NCI-H1092 (cell line): ENCODE results near the gene PHYKPL.

Experiments used
- DNase-seq: peaks from one replicate; lab custom pipeline; 2025; lab: John Stamatoyannopoulos, UW

The PHYKPL gene

GRCh38 chr5:178232124-178232919 lies at the start of gene PHYKPL:
TSS of gene PHYKPL (minus strand) at chr5:178232802. CDS start at chr5:178232550, 252 bp downstream.
- DNase-seq = peak; percentile 32

- DNase-seq = no peak
These were observed 49.8 kb upstream of the PHYKPL start for GRCh38 chr5:178282391-178282790.

GRCh38 chr5:178281331-178281730 lies 48.7 kb upstream of the PHYKPL start:
- DNase-seq = no peak

GRCh38 chr5:178280631-178281030 lies 48.0 kb upstream of the PHYKPL start:
- no peak for DNase-seq

- DNase-seq = peak; percentile 50
These were observed 47.3 kb upstream of the PHYKPL start for GRCh38 chr5:178279723-178280438.

GRCh38 chr5:178279026-178279722 lies 46.6 kb upstream of the PHYKPL start:
- no peak for DNase-seq

GRCh38 chr5:178278358-178279023 lies 45.9 kb upstream of the PHYKPL start:
- no peak for DNase-seq

GRCh38 chr5:178277866-178278265 lies 45.3 kb upstream of the PHYKPL start:
- no peak for DNase-seq

GRCh38 chr5:178277346-178277745 lies 44.7 kb upstream of the PHYKPL start:
- DNase-seq = no peak

GRCh38 chr5:178274781-178275537 lies 42.4 kb upstream of the PHYKPL start:
- no peak for DNase-seq

- DNase-seq = no peak
These were observed 41.3 kb upstream of the PHYKPL start for GRCh38 chr5:178273665-178274541.

- DNase-seq = no peak
These were observed 40.4 kb upstream of the PHYKPL start for GRCh38 chr5:178273041-178273440.

GRCh38 chr5:178272591-178272990 lies 40.0 kb upstream of the PHYKPL start:
- no peak for DNase-seq

GRCh38 chr5:178271726-178272479 lies 39.3 kb upstream of the PHYKPL start:
- DNase-seq = no peak

- no peak for DNase-seq
These were observed 38.6 kb upstream of the PHYKPL start for GRCh38 chr5:178271231-178271630.

GRCh38 chr5:178269499-178269898 lies 36.9 kb upstream of the PHYKPL start:
- DNase-seq = no peak

- no peak for DNase-seq
These were observed 35.3 kb upstream of the PHYKPL start for GRCh38 chr5:178267876-178268275.

- no peak for DNase-seq
These were observed 34.6 kb upstream of the PHYKPL start for GRCh38 chr5:178267245-178267644.

- no peak for DNase-seq
These were observed 34.0 kb upstream of the PHYKPL start for GRCh38 chr5:178266581-178266980.

GRCh38 chr5:178265746-178266145 lies 33.1 kb upstream of the PHYKPL start:
- no peak for DNase-seq
